Hepatocyte (in vitro differentiated cells): ENCODE data around the gene SPHKAP. TPM values are rescaled to one million over a fixed set of nuclear protein-coding genes. Genes with fewer than 3 reads are reported as not detected.

Experiments
- DNase-seq: peaks from one replicate; pipeline ENCODE4 v3.0.0-alpha.2; 2016; ENCODE audit warnings: low spot score
- H2AFZ ChIP-seq: fragments of 200-600 bp; sonication (generic); 2 replicates; pipeline ENCODE4 v1.6.0; 2016; ENCODE audit warnings: antibody characterized with exemption, mild to moderate bottlenecking
- H3K27ac ChIP-seq: fragments of 200-600 bp; sonication (generic); 2 replicates; pipeline ENCODE4 v1.5.1; 2016; ENCODE audit warnings: mild to moderate bottlenecking
- H3K27me3 ChIP-seq: fragments of 200-600 bp; sonication (generic); 2 replicates; pipeline ENCODE4 v1.6.1; 2016
- H3K36me3 ChIP-seq: fragments of 200-600 bp; sonication (generic); replicated peaks from 2 replicates; pipeline ENCODE4 v1.5.1; 2016; ENCODE audit warnings: low read depth; ENCODE audit not compliant: insufficient read depth
- H3K4me1 ChIP-seq: fragments of 200-600 bp; sonication (generic); 2 replicates; pipeline ENCODE4 v1.5.1; 2016; ENCODE audit warnings: mild to moderate bottlenecking, moderate library complexity; ENCODE audit not compliant: insufficient read depth
- H3K4me2 ChIP-seq: fragments of 200-600 bp; sonication (generic); 2 replicates; pipeline ENCODE4 v1.6.0; 2016
- H3K4me3 ChIP-seq: fragments of 200-600 bp; sonication (generic); 2 replicates; pipeline ENCODE4 v1.5.1; 2016; ENCODE audit warnings: mild to moderate bottlenecking
- H3K79me2 ChIP-seq: fragments of 200-600 bp; sonication (generic); 2 replicates; pipeline ENCODE4 v1.6.0; 2017; ENCODE audit warnings: mild to moderate bottlenecking
- H3K9me2 ChIP-seq: fragments of 200-600 bp; sonication (generic); replicated peaks from 2 replicates; pipeline ENCODE4 v1.6.0; 2017; ENCODE audit warnings: mild to moderate bottlenecking; ENCODE audit not compliant: insufficient read depth
- H3K9me3 ChIP-seq: fragments of 200-600 bp; sonication (generic); 2 replicates; pipeline ENCODE4 v1.5.1; 2016; ENCODE audit warnings: low read depth, mild to moderate bottlenecking
- H4K20me1 ChIP-seq: fragments of 200-600 bp; sonication (generic); 2 replicates; pipeline ENCODE4 v1.6.0; 2016; ENCODE audit warnings: mild to moderate bottlenecking; ENCODE audit not compliant: insufficient read depth, poor library complexity, severe bottlenecking
- EZH2 ChIP-seq: fragments of 200-600 bp; sonication (generic); IDR thresholded peaks from 2 replicates; pipeline ENCODE4 v1.6.1; 2016; ENCODE audit warnings: antibody characterized with exemption, mild to moderate bottlenecking, borderline replicate concordance
- EZH2phosphoT487 ChIP-seq: fragments of 200-600 bp; sonication (generic); IDR thresholded peaks from one replicate; pipeline ENCODE4 v1.6.1; 2018; ENCODE audit warnings: antibody characterized with exemption, mild to moderate bottlenecking, low read depth, moderate library complexity; ENCODE audit not compliant: unreplicated experiment, severe bottlenecking
- WGBS: methylation state at CpG from one replicate; pipeline ENCODE4 v1.1.6; 2016; ENCODE audit warnings: low lambda C conversion rate; ENCODE audit errors: missing lambda C conversion rate; 5-methylcytosine and 5-hydroxymethylcytosine counted together
- polyA plus RNA-seq: library from polyadenylated mRNA; unstranded; fragments of >200 nt; fragmentation: Nextera tagmentation; extraction: Ambion mirVana; gene quantifications from 2 replicates; pipeline ENCODE4 v1.2.1, GENCODE V29; 2016
- total RNA-seq: library from RNA; depleted of rRNA; stranded (reverse); fragments of >200 nt; gene quantifications from 2 replicates; pipeline ENCODE4 v1.2.3, GENCODE V29; 2014
- TF ChIP-seq, protein P1 (sequence below): fragments of 200-600 bp; sonication (generic); IDR thresholded peaks from 2 replicates; pipeline ENCODE4 v1.5.1; 2016; ENCODE audit warnings: antibody characterized with exemption, mild to moderate bottlenecking; ENCODE audit not compliant: poor library complexity

The SPHKAP gene
- total and polyA plus RNA-seq, 2 experiments from 2014 or later: 0.33 TPM; not detected in 1

DNA sequence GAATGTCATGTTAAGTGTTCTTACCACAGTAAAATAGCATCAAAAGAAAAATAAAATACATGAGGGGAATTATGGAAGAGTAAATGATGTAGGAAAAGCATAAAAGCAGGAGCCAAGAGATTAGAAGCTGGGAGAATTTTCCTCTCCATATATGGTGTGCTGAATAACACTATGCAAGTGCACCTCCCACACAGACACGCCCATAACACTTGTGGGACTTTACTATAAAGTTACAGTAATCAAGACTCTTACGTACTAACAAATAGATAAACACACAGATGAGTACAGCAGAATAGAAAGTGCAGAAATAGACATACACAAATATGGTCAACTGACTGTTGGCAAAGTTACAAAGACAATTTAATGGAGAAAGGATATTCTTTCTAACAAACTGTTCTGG, 16.0 kb upstream of the SPHKAP start:
- no peaks in the 10 kb centered on the region for H3K36me3 ChIP-seq
- H3K4me1 ChIP-seq: no peaks in the 10 kb centered on the region
- no peak overlapping the region for H2AFZ ChIP-seq
- 83% methylated on average over 2 of the region's 2 CpGs for WGBS
- no peak for DNase-seq
- no peak overlapping the region for H3K4me3 ChIP-seq
- H3K79me2 ChIP-seq: no peaks in the 10 kb centered on the region
- no peaks in the 10 kb centered on the region for H4K20me1 ChIP-seq
- H3K27me3 ChIP-seq: no peaks in the 10 kb centered on the region
- H3K4me2 ChIP-seq: no peak overlapping the region
- H3K27ac ChIP-seq: no peak overlapping the region
- TF ChIP-seq, protein P1, sequence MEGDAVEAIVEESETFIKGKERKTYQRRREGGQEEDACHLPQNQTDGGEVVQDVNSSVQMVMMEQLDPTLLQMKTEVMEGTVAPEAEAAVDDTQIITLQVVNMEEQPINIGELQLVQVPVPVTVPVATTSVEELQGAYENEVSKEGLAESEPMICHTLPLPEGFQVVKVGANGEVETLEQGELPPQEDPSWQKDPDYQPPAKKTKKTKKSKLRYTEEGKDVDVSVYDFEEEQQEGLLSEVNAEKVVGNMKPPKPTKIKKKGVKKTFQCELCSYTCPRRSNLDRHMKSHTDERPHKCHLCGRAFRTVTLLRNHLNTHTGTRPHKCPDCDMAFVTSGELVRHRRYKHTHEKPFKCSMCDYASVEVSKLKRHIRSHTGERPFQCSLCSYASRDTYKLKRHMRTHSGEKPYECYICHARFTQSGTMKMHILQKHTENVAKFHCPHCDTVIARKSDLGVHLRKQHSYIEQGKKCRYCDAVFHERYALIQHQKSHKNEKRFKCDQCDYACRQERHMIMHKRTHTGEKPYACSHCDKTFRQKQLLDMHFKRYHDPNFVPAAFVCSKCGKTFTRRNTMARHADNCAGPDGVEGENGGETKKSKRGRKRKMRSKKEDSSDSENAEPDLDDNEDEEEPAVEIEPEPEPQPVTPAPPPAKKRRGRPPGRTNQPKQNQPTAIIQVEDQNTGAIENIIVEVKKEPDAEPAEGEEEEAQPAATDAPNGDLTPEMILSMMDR: no peak
- TF ChIP-seq EZH2phosphoT487 (no peak), EZH2 (no peak)
- H3K9me2 ChIP-seq: no peaks in the 10 kb centered on the region
- no peaks in the 10 kb centered on the region for H3K9me3 ChIP-seq

DNA sequence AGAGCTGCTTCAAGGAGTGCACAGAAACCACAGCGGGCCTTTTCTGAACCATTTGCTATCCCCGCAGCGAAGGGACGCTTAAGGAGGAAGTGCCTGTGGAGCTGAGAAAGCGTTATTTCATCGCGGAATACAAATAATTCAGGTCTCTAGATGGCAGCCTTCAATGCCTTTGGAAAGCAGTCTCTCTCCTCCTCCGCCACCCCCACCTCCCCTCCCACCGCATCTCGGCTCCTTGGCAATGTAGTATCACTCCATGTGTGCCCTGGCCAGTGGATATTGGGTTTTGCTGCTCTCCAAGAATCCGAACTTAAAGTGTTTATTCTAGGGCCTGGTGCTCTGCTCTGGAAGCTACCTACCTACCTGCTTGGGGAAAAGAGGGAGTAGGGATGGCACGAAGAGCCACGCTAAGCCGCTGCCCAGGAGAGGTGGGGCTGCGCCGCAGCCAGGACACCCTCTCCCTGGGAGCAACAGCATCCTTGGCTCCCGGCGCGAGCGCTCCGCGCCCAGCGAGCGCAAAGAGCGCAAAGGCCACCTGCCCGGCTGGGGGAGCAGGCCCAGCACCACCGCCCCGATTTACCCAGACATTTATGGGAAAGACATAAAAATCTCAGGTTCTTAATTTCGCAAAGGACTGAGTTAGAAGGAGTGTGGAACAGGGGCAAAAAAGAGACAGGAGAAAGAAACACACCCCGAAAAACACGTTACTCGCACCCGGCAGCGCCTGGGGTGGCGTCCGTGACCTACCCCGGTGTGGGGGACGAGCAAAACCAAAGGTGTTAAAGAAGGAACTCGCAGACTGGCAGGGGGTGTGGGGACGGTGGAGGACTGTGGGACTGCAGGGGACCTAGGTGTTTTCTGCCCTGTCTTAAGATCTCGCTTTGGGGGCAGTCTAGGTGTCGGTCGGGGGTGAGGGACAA, 1.0 kb downstream of the SPHKAP start:
- DNase-seq: no peak

DNA sequence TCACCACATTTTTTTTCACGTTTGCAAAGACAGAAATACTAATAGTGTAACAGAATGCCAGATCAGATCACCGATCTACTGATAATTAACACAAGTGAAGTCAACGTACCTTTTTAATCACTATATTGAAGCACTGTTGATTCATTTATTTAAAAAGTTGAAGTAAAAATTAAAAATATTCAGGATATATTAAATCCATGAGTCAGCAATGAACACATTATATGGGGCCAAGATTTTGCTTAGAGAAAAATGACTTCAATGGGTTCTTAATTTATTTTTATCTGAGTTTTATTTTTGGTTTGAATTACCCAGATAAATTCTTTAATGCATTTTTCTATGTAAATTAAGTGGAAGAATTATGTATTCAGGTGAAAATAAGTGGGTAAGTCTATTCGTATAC, 14.2 kb downstream of the SPHKAP start:
- no peaks in the 10 kb centered on the region for H3K27me3 ChIP-seq
- no peaks in the 10 kb centered on the region for H3K9me3 ChIP-seq
- H2AFZ ChIP-seq: no peak overlapping the region
- TF ChIP-seq, protein P1: no peak
- no peak for TF ChIP-seq EZH2phosphoT487
- TF ChIP-seq EZH2: no peak
- H3K36me3 ChIP-seq: no peaks in the 10 kb centered on the region
- H3K9me2 ChIP-seq: no peaks in the 10 kb centered on the region
- no peaks in the 10 kb centered on the region for H3K4me1 ChIP-seq
- H4K20me1 ChIP-seq: no peaks in the 10 kb centered on the region
- no peak for DNase-seq
- H3K79me2 ChIP-seq: no peaks in the 10 kb centered on the region
- 84% methylated on average over 4 of the region's 4 CpGs for WGBS
- no peak overlapping the region for H3K4me2 ChIP-seq
- H3K27ac ChIP-seq: no peak overlapping the region
- no peak overlapping the region for H3K4me3 ChIP-seq

More for the DNA sequence above, 1.0 kb downstream of the SPHKAP start:
- Histone ChIP-seq H3K36me3 (no peaks in the 10 kb centered on the region), H3K4me3 (no peak overlapping the region), H3K9me2 (no peaks in the 10 kb centered on the region), H2AFZ (no peak overlapping the region), H3K9me3 (no peaks in the 10 kb centered on the region), H3K4me1 (no peaks in the 10 kb centered on the region), H3K27ac (no peak overlapping the region), H3K79me2 (no peaks in the 10 kb centered on the region), H3K27me3 (peaks cover 55% of the 10 kb centered on the region), H3K4me2 (peak overlapping the region; percentile 73), H4K20me1 (no peaks in the 10 kb centered on the region)
- TF ChIP-seq, protein P1: no peak
- TF ChIP-seq EZH2: peak; percentile 34
- no peak for TF ChIP-seq EZH2phosphoT487
- 2% methylated on average over 41 of the region's 43 CpGs for WGBS
